Caki2 (cell line): Measurements from ENCODE around the gene MARS1. TPM values are rescaled to one million over a fixed set of nuclear protein-coding genes. Genes with fewer than 3 reads are reported as not detected.
"Not testable (repeated sequence)": the region's sequence is repeated elsewhere in the genome, so short reads cannot be mapped to it uniquely, and the experiment has no call there.

Experiments used
- DNase-seq: peaks from one replicate; pipeline ENCODE4 v3.0.0-alpha.2; 2015; ENCODE audit warnings: low read depth
- in situ Hi-C: cut with HindIII; loops from 2 replicates; pipeline ENCODE4 v1.10.0; 2016; ENCODE audit warnings: low sequenced_read_pairs, low pct_unique_long_range_greater_than_20kb, mixed read lengths
- total RNA-seq: library from RNA; depleted of rRNA; stranded (reverse); fragments of >200 nt; shearing (Covaris generic); gene quantifications from 2 replicates; pipeline ENCODE4 v1.2.3, GENCODE V29; 2014; ENCODE audit warnings: low replicate concordance

Gene MARS1
- total RNA-seq, 1 experiment from 2014 or later: 285 TPM

GRCh38 chr12:57506541-57506940 is 18.7 kb downstream of the MARS1 start:
- in situ Hi-C loops: not testable (repeated sequence)

GRCh38 chr12:57507796-57508195 is 19.9 kb downstream of the MARS1 start:
- in situ Hi-C loops, DNase-seq: not testable (repeated sequence)

More at GRCh38 chr12:57506541-57506940, 18.7 kb downstream of the MARS1 start:
- DNase-seq: not testable (repeated sequence)

- DNase-seq: no peak
- in situ Hi-C loops: no loop called here
Measured at GRCh38 chr12:57511161-57511560, 23.3 kb downstream of the MARS1 start.

- DNase-seq: no peak
- in situ Hi-C loops: no loop called here
Measured at GRCh38 chr12:57511588-57512325, 23.9 kb downstream of the MARS1 start.

GRCh38 chr12:57512665-57513064 is 24.8 kb downstream of the MARS1 start:
- in situ Hi-C loops: no loop called here

GRCh38 chr12:57513266-57513665 is 25.4 kb downstream of the MARS1 start:
- in situ Hi-C loops: no loop called here
- DNase-seq: no peak

More at GRCh38 chr12:57512665-57513064, 24.8 kb downstream of the MARS1 start:
- DNase-seq: no peak

GRCh38 chr12:57513677-57514076 is 25.8 kb downstream of the MARS1 start:
- DNase-seq, in situ Hi-C loops: not testable (repeated sequence)

GRCh38 chr12:57514246-57514645 is 26.4 kb downstream of the MARS1 start:
- DNase-seq, in situ Hi-C loops: not testable (repeated sequence)

GRCh38 chr12:57514720-57515407 is 27.0 kb downstream of the MARS1 start:
- in situ Hi-C loops: no loop called here
- DNase-seq: no peak

GRCh38 chr12:57515408-57515933 is 27.6 kb downstream of the MARS1 start:
- in situ Hi-C loops: no loop called here
- DNase-seq: no peak

- DNase-seq: no peak
- in situ Hi-C loops: no loop called here
Measured at GRCh38 chr12:57515934-57516541, 28.2 kb downstream of the MARS1 start.

- no peak for DNase-seq
- in situ Hi-C loops: no loop called here
Measured at GRCh38 chr12:57516617-57517153, 28.8 kb downstream of the MARS1 start.

- peak; percentile 37 for DNase-seq
- in situ Hi-C loops: no loop called here
Measured at GRCh38 chr12:57517187-57517586, 29.3 kb downstream of the MARS1 start.

GRCh38 chr12:57517718-57518117 is 29.9 kb downstream of the MARS1 start:
- DNase-seq, in situ Hi-C loops: not testable (repeated sequence)

- no peak for DNase-seq
- in situ Hi-C loops: no loop called here
Measured at GRCh38 chr12:57518176-57518919, 30.5 kb downstream of the MARS1 start.

GRCh38 chr12:57518920-57519795 is 31.3 kb downstream of the MARS1 start:
- in situ Hi-C loops: no loop called here
- DNase-seq: peak; percentile 19

GRCh38 chr12:57519796-57520052 is 31.9 kb downstream of the MARS1 start:
- in situ Hi-C loops: no loop called here
- DNase-seq: no peak
